KMS-11 (cell line): Measurements from ENCODE around the gene TTF2.

ENCODE experiments used
- H2AFZ ChIP-seq: fragments of 200-600 bp; sonication (generic); 2 replicates; pipeline ENCODE4 v1.6.1; 2016; ENCODE audit warnings: antibody characterized with exemption, mixed run types, low read depth
- H3K27ac ChIP-seq: fragments of 200-600 bp; sonication (generic); 2 replicates; pipeline ENCODE4 v1.6.1; 2016; ENCODE audit warnings: mild to moderate bottlenecking, mixed run types
- H3K27me3 ChIP-seq: fragments of 200-600 bp; sonication (generic); 2 replicates; pipeline ENCODE4 v1.6.1; 2017; ENCODE audit warnings: mild to moderate bottlenecking, low read depth, mixed run types, moderate library complexity; ENCODE audit not compliant: insufficient read depth
- H3K36me3 ChIP-seq: fragments of 200-600 bp; sonication (generic); 2 replicates; pipeline ENCODE4 v1.6.1; 2017; ENCODE audit warnings: mild to moderate bottlenecking, mixed run types; ENCODE audit not compliant: insufficient read depth
- H3K4me1 ChIP-seq: fragments of 200-600 bp; sonication (generic); 2 replicates; pipeline ENCODE4 v1.6.1; 2016; ENCODE audit warnings: mild to moderate bottlenecking, low read depth, mixed run types; ENCODE audit not compliant: poor library complexity, severe bottlenecking
- H3K4me2 ChIP-seq: fragments of 200-600 bp; sonication (generic); 2 replicates; pipeline ENCODE4 v1.7.0; 2016; ENCODE audit warnings: mild to moderate bottlenecking, mixed run types
- H3K4me3 ChIP-seq: fragments of 200-600 bp; sonication (generic); IDR thresholded peaks from 2 replicates; pipeline ENCODE4 v1.6.1; 2017; ENCODE audit warnings: low read depth, low read length, mixed read lengths; ENCODE audit not compliant: insufficient read depth
- H3K79me2 ChIP-seq: fragments of 200-600 bp; sonication (generic); 2 replicates; pipeline ENCODE4 v1.6.1; 2016; ENCODE audit warnings: low read depth, mixed run types; ENCODE audit not compliant: insufficient read depth
- H3K9ac ChIP-seq: fragments of 200-600 bp; sonication (generic); 2 replicates; pipeline ENCODE4 v1.6.1; 2016; ENCODE audit warnings: mild to moderate bottlenecking, mixed run types
- H4K20me1 ChIP-seq: fragments of 200-600 bp; sonication (generic); 2 replicates; pipeline ENCODE4 v1.6.1; 2016; ENCODE audit warnings: mild to moderate bottlenecking, mixed run types; ENCODE audit not compliant: insufficient read depth
- TF ChIP-seq, protein P1 (sequence below): fragments of 200-600 bp; sonication (generic); conservative IDR thresholded peaks from 2 replicates; pipeline ENCODE4 v1.6.1; 2017; ENCODE audit warnings: low read depth, mild to moderate bottlenecking, antibody characterized with exemption, low read length, moderate library complexity, mixed read lengths

TTF2 gene

DNA sequence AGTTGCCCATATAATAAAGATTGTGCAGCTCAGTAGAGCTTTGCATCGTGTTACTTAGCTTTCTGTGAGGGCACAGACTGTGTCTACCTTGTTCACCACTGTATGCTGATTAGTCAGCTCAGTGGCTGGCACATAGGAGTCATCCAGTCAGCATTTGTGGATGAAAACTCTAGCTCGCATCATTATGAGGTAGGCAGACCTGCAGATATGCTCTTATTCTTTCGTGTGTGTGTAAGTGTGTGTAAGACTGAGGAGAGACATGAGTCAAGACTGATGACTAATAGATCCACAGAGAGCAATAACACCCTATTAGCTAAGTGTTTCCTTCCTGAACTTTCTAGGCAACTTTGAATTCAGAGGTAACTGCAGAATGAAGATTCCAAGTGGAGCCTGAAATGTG lies 17.1 kb downstream of the TTF2 start:
- Histone ChIP-seq H3K27ac (no peak overlapping the region), H3K36me3 (no peaks in the 10 kb centered on the region; the same call in 1 of the 2 replicates)

DNA sequence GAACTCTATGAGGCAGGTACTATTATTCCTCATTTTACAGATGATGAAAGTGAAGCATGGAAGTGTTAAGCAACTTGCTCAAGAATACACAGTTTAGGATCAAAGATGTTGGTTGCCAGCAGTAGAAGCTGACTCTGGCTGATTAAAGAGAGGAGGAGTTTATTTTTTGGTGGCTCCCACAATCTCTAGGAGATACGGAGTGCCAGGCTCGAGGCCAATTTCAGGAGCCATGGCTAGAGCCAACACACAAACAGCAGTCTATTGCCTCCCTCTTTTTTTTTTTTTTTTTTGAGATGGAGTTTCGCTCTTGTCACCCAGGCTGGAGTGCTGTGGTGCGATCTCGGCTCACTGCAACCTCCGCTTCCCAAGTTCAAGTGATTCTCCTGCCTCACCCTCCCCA lies 19.6 kb downstream of the TTF2 start:
- Histone ChIP-seq H3K9ac (no peak overlapping the region), H3K4me3 (no peak overlapping the region), H3K27ac (no peak overlapping the region), H4K20me1 (no peaks in the 10 kb centered on the region), H3K4me2 (no peak overlapping the region), H2AFZ (no peak overlapping the region), H3K4me1 (no peaks in the 10 kb centered on the region), H3K79me2 (no peaks in the 10 kb centered on the region), H3K36me3 (no peaks in the 10 kb centered on the region; the same call in 1 of the 2 replicates), H3K27me3 (no peaks in the 10 kb centered on the region)
- TF ChIP-seq, protein P1, sequence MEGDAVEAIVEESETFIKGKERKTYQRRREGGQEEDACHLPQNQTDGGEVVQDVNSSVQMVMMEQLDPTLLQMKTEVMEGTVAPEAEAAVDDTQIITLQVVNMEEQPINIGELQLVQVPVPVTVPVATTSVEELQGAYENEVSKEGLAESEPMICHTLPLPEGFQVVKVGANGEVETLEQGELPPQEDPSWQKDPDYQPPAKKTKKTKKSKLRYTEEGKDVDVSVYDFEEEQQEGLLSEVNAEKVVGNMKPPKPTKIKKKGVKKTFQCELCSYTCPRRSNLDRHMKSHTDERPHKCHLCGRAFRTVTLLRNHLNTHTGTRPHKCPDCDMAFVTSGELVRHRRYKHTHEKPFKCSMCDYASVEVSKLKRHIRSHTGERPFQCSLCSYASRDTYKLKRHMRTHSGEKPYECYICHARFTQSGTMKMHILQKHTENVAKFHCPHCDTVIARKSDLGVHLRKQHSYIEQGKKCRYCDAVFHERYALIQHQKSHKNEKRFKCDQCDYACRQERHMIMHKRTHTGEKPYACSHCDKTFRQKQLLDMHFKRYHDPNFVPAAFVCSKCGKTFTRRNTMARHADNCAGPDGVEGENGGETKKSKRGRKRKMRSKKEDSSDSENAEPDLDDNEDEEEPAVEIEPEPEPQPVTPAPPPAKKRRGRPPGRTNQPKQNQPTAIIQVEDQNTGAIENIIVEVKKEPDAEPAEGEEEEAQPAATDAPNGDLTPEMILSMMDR, result no peak

More for the DNA sequence above, 17.1 kb downstream of the TTF2 start:
- H3K4me3 ChIP-seq, result no peak overlapping the region
- H3K4me1 ChIP-seq, result no peaks in the 10 kb centered on the region
- H3K4me2 ChIP-seq, result no peak overlapping the region
- no peaks in the 10 kb centered on the region for H4K20me1 ChIP-seq
- H3K9ac ChIP-seq, result no peak overlapping the region
- TF ChIP-seq, protein P1, result no peak
- H2AFZ ChIP-seq, result no peak overlapping the region
- no peaks in the 10 kb centered on the region for H3K79me2 ChIP-seq
- no peaks in the 10 kb centered on the region for H3K27me3 ChIP-seq

DNA sequence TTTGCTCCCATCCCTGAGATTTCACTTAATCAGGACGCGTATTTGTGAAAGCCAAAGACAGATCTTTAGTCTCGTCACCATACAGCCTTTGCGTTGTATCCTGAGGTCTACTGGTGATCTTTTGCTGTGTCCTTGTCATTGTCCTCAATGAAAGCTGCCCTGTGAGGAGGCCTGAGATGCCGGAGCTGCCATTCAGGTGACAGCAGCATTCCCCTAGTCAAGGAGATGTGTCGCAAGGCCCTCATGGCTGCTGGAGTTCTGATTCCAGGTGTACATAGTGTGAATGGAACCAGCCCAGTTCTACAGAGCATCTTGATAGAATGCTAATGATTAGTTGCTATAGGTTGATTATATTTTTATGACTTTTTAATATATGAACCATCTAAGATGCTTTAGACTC lies 24.1 kb downstream of the TTF2 start:
- Histone ChIP-seq H4K20me1 (no peaks in the 10 kb centered on the region), H3K79me2 (no peaks in the 10 kb centered on the region), H3K4me1 (no peaks in the 10 kb centered on the region), H3K9ac (no peak overlapping the region), H3K36me3 (no peaks in the 10 kb centered on the region), H3K4me2 (no peak overlapping the region), H3K4me3 (no peak overlapping the region), H3K27me3 (no peaks in the 10 kb centered on the region), H3K27ac (no peak overlapping the region), H2AFZ (no peak overlapping the region)
- TF ChIP-seq, protein P1, result no peak

DNA sequence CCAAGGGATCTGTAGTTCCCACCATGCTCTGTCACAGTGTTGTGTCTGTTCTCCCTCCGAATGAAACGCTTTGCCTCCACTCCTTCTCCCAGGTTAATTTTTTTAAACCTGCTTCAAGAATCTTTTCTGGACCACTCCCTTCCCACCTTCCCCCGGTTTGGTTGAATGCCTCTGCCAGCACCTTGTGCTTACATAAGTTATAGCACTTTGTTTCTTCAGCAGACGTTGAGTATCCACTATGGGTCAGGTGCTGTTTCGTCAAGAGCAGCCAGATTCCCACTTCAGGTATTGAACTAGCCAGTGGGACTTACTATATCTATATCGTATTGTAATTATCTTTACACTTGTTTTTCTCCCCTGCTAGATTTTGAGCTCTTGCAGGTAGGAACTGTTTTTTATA lies 27.6 kb downstream of the TTF2 start:
- no peaks in the 10 kb centered on the region for H4K20me1 ChIP-seq
- H3K27me3 ChIP-seq, result no peaks in the 10 kb centered on the region
- no peak overlapping the region for H3K4me2 ChIP-seq
- H2AFZ ChIP-seq, result no peak overlapping the region
- H3K9ac ChIP-seq, result no peak overlapping the region
- H3K79me2 ChIP-seq, result no peaks in the 10 kb centered on the region
- no peak overlapping the region for H3K27ac ChIP-seq
- no peaks in the 10 kb centered on the region for H3K36me3 ChIP-seq
- no peaks in the 10 kb centered on the region for H3K4me1 ChIP-seq
- H3K4me3 ChIP-seq, result no peak overlapping the region
- TF ChIP-seq, protein P1, result no peak
